ENCODE measurements around the gene ZNF496.
"Not testable (repeated sequence)": the region's sequence is repeated elsewhere in the genome, so short reads cannot be mapped to it uniquely, and the experiment has no call there.

The ZNF496 gene

DNA sequence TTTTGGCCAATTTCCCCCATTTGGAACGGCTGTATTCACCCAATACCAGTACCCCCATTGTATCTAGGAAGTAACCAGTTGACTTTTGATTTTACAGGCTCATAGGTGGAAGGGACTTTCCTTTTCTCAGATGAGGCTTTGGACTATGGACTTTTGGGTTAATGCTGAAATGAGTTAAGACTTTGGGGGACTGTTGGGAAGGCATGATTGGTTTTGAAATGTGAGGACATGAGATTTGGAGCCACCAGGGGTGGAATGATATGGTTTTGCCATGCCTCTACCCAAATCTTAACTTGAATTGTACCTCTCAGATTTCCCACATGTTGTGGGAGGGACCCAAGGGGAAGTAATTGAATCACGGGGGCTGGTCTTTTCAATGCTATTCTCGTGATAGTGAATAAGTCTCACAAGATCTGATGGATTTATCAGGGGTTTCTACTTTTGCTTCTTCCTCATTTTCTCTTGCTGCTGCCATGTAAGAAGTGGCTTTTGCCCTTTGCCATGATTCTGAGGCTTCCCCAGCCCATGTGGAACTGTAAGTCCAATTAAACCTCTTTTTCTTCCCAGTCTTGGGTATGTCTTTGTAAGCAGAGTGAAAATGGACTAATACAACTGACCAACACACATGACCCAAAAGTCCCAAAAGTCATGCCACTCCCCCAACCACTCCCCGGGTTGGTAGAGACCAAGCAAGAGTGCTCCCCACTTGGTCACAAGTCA is 35.4 kb upstream of the ZNF496 start:
- Histone ChIP-seq H3K9ac (ENCODE audit: low read length) (no peak overlapping the region), H3K4me3 (ENCODE audit: low read length) (no peak overlapping the region), H3K9me3 (ENCODE audit: control insufficient read depth, low read length) (no peaks in the 10 kb centered on the region), H3K27me3 (ENCODE audit: control insufficient read depth, insufficient read depth, low read length) (no peaks in the 10 kb centered on the region), H3K4me1 (ENCODE audit: control insufficient read depth, insufficient read depth, low read length) (no peaks in the 10 kb centered on the region), H3K36me3 (ENCODE audit: control insufficient read depth, insufficient read depth, low read length) (no peaks in the 10 kb centered on the region)

DNA sequence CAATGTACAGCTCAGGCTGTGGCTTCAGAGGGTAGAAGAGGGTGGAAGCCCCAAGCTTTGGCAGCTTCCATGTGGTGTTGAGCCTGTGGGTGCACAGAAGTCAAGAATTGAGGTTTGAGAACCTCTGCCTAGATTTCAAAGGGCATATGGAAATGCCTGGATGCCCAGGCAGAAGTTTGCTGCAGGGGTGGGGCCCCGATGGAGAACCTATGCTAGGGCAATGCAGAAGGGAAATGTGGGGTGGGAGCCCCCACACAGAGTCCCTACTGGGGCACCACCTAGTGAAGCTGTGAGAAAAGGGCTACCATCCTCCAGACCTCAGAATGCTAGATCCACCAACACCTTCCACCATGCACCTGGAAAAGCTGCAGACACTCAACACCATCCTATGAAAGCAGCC is 34.7 kb upstream of the ZNF496 start:
- not testable (repeated sequence) for H3K4me3 ChIP-seq (ENCODE audit: low read length); H3K36me3 ChIP-seq (ENCODE audit: control insufficient read depth, insufficient read depth, low read length); H3K4me1 ChIP-seq (ENCODE audit: control insufficient read depth, insufficient read depth, low read length); H3K9me3 ChIP-seq (ENCODE audit: control insufficient read depth, low read length); H3K9ac ChIP-seq (ENCODE audit: low read length); H3K27me3 ChIP-seq (ENCODE audit: control insufficient read depth, insufficient read depth, low read length)

DNA sequence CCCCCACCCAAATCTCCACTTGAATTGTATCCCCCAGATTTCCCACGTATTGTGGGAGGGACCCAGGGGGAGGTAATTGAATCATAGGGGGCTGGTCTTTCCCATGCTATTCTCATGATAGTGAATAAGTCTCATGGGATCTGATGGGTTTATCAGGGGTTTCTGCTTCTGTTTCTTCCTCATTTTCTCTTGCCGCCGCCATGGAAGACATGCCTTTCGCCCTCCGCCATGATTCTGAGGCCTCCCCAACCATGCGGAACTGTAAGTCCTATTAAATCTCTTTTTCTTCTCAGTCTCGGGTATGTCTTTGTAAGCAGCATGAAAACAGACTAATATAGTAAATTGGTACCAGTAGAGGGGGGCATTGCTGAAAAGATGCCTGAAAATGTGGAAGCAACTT is 33.4 kb upstream of the ZNF496 start:
- no peaks in the 10 kb centered on the region for H3K4me1 ChIP-seq (ENCODE audit: control insufficient read depth, insufficient read depth, low read length)
- H3K9ac ChIP-seq (ENCODE audit: low read length), result no peak overlapping the region
- H3K4me3 ChIP-seq (ENCODE audit: low read length), result no peak overlapping the region
- H3K36me3 ChIP-seq (ENCODE audit: control insufficient read depth, insufficient read depth, low read length), result no peaks in the 10 kb centered on the region
- no peaks in the 10 kb centered on the region for H3K27me3 ChIP-seq (ENCODE audit: control insufficient read depth, insufficient read depth, low read length)
- no peaks in the 10 kb centered on the region for H3K9me3 ChIP-seq (ENCODE audit: control insufficient read depth, low read length)

DNA sequence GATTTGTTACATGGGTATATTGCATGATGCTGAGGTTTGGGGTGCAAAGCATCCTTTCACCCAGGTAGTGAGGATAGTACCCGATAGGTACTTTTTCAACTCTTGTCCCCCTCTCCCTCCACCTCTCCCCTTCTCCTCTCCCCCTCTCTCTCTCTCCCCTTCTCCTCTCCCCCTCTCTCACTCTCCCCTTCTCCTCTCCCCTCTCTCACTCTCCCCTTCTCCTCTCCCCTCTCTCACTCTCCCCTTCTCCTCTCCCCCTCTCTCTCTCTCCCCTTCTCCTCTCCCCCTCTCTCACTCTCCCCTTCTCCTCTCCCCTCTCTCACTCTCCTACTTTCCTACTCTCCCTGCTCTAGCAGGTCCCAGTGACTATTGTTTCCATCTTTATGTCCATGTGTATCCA is 31.3 kb upstream of the ZNF496 start:
- H3K9ac ChIP-seq (ENCODE audit: low read length); H3K27me3 ChIP-seq (ENCODE audit: control insufficient read depth, insufficient read depth, low read length); H3K36me3 ChIP-seq (ENCODE audit: control insufficient read depth, insufficient read depth, low read length); H3K4me3 ChIP-seq (ENCODE audit: low read length); H3K9me3 ChIP-seq (ENCODE audit: control insufficient read depth, low read length); H3K4me1 ChIP-seq (ENCODE audit: control insufficient read depth, insufficient read depth, low read length): not testable (repeated sequence)

DNA sequence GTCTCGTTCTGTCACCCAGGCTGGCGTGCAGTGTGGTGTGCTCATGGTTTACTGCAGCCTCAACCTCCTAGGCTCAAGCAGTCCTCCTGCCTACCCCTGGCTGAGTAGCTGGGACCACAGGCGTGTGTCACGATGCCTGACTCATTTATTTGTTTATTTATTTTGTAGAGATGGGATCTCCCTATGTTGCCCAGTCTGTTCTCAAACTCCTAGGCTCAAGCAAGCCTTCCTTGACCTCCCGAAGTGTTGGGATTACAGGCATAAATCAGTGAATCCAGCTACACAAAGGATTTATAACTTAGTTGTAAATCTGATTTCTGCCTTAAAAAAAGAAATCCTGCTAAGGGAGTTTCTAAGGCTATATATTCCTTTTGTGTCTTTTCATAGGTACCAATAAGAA is 30.5 kb upstream of the ZNF496 start:
- peaks cover 6% of the 10 kb centered on the region for H3K27me3 ChIP-seq (ENCODE audit: control insufficient read depth, insufficient read depth, low read length)
- H3K36me3 ChIP-seq (ENCODE audit: control insufficient read depth, insufficient read depth, low read length), result no peaks in the 10 kb centered on the region
- H3K4me3 ChIP-seq (ENCODE audit: low read length), result no peak overlapping the region
- H3K9me3 ChIP-seq (ENCODE audit: control insufficient read depth, low read length), result no peaks in the 10 kb centered on the region
- no peak overlapping the region for H3K9ac ChIP-seq (ENCODE audit: low read length)
- no peaks in the 10 kb centered on the region for H3K4me1 ChIP-seq (ENCODE audit: control insufficient read depth, insufficient read depth, low read length)

DNA sequence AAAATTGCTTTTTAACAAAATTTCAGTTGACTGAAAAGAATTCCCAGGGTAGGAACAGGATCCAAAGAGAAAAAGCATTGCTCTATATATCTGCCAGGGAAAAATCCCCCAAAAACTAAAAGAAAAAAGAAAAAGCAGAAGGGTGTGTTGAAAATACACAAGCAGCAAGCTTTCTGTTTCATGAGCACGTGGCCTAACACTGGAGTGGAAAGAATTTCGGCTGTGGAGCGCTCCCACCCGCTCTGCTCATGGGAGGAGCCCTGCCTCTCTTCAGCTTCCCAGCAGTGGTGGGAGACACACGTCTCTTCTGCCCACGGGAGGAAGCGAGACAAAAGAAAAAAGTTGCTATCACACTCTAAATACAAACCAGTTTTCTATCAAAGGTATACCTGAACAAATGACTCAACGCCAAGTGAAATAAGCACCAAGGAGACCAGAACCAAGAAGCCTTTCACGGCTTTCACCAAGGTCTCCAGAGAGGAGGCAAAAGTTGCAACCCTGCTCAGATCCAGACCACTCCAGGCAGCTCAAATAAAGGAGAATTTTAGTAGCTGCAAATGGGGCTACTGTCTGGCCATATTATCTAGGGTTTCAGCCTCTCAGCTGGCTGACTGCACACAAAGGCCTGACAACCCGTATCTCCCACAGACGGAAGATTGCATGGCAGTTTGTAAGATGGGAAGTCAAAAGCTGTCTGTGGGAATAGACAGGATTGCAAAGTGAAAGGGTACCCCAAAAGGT is 29.5 kb upstream of the ZNF496 start:
- Histone ChIP-seq H3K4me1 (ENCODE audit: control insufficient read depth, insufficient read depth, low read length) (no peaks in the 10 kb centered on the region), H3K9me3 (ENCODE audit: control insufficient read depth, low read length) (no peaks in the 10 kb centered on the region), H3K9ac (ENCODE audit: low read length) (no peak overlapping the region), H3K27me3 (ENCODE audit: control insufficient read depth, insufficient read depth, low read length) (peaks cover 8% of the 10 kb centered on the region), H3K4me3 (ENCODE audit: low read length) (no peak overlapping the region), H3K36me3 (ENCODE audit: control insufficient read depth, insufficient read depth, low read length) (no peaks in the 10 kb centered on the region)

DNA sequence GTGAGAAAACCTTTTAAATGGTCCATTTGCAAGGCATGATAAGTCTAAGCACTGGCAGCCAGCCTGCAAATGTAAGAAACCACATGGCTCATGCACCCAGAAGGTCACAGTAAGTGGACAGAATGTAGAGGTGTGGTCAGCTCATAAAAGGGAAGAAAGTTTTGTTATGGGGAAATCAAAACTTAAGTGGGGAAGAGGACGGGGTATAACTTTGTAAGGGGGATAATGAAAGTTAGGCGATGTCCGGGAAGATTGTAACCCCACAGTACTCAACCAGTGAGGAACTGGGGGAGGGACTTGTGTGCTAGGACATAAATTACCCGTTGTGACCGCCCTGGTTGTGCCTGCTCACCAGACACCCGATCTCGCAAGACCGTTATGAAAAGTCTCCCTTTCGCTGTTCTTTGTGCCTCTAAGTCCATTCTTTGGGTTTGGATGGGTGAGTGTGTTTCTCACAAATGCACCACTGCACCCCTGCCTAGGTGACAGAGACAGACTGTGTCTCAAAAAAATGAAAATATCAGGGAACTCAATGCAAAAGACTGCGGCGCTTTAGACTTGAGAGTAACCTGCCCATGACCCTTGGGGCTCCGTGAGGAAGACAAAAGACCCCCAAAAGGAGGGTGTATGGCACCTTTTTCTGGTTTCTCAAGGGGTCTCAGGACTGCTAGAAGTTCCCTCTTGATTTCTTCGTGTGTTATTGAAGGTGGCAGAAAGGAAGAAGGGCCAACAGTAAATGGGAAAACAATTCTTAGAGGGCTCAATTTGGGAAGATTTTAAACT is 28.6 kb upstream of the ZNF496 start:
- H3K9ac ChIP-seq (ENCODE audit: low read length), result no peak overlapping the region
- H3K4me1 ChIP-seq (ENCODE audit: control insufficient read depth, insufficient read depth, low read length), result no peaks in the 10 kb centered on the region
- H3K4me3 ChIP-seq (ENCODE audit: low read length), result no peak overlapping the region
- peaks cover 8% of the 10 kb centered on the region for H3K27me3 ChIP-seq (ENCODE audit: control insufficient read depth, insufficient read depth, low read length)
- H3K36me3 ChIP-seq (ENCODE audit: control insufficient read depth, insufficient read depth, low read length), result no peaks in the 10 kb centered on the region
- no peaks in the 10 kb centered on the region for H3K9me3 ChIP-seq (ENCODE audit: control insufficient read depth, low read length)

DNA sequence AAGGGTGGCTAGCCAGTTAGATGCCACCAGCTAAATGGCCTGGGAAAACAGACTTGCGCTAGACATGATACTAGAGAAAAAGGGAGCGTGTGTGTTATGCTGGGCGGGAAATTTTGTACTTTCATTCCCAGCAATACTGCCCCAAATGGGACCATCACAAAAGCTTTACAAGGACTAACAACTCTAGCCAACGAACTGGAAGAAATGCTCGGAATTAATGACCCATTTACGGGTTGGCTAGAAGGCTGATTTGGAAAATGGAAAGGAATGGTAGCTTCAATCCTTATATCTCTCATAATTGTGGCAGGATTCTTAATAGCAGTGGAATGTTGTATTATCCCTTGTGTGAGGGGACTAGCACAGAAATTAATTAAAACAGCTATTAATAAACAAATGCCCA is 27.9 kb upstream of the ZNF496 start:
- no peaks in the 10 kb centered on the region for H3K4me1 ChIP-seq (ENCODE audit: control insufficient read depth, insufficient read depth, low read length)
- peaks cover 8% of the 10 kb centered on the region for H3K27me3 ChIP-seq (ENCODE audit: control insufficient read depth, insufficient read depth, low read length)
- no peaks in the 10 kb centered on the region for H3K36me3 ChIP-seq (ENCODE audit: control insufficient read depth, insufficient read depth, low read length)
- no peaks in the 10 kb centered on the region for H3K9me3 ChIP-seq (ENCODE audit: control insufficient read depth, low read length)
- no peak overlapping the region for H3K9ac ChIP-seq (ENCODE audit: low read length)
- H3K4me3 ChIP-seq (ENCODE audit: low read length), result no peak overlapping the region

DNA sequence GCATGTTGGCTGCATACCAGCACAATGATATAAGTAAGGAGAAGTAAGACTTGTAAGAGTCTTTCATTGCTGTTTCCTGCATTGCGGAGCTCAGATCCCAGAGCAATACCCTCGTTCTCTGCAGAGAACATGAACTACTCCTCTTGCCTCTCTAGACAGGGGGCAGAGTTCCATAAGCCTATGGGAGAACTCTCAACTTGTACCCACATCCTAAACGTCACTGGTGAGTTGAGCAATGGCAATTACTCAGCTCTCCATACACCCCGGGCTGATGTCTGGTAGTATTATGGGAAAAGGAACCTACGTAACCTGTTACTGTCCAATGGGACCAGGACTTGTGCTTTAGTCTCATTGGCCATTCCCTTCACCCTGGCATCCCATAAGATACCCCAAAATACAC is 27.3 kb upstream of the ZNF496 start:
- Histone ChIP-seq H3K9me3 (ENCODE audit: control insufficient read depth, low read length) (no peaks in the 10 kb centered on the region), H3K4me3 (ENCODE audit: low read length) (no peak overlapping the region), H3K36me3 (ENCODE audit: control insufficient read depth, insufficient read depth, low read length) (no peaks in the 10 kb centered on the region), H3K9ac (ENCODE audit: low read length) (no peak overlapping the region), H3K4me1 (ENCODE audit: control insufficient read depth, insufficient read depth, low read length) (no peaks in the 10 kb centered on the region), H3K27me3 (ENCODE audit: control insufficient read depth, insufficient read depth, low read length) (peaks cover 8% of the 10 kb centered on the region)

DNA sequence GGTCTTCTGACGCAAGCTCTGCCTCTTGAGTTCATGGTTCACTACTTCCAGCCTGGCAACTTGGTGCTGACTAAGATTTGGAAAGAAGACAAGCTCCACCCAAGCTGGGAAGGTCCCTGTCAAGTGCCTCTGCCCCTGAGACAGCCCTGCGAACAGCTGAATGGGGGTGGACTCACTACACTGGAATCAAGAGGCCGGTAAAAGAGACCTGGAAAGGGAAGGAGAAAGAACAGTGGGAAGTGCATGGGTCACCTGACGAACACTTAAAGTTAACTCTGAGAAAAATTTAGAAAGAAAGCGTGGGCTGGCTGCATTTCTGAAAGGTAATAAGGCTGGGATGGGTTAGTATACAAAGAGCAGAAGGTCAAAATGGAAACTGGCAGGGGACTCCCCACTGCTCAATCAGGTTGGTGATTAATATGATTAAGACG is 26.1 kb upstream of the ZNF496 start:
- peaks cover 8% of the 10 kb centered on the region for H3K27me3 ChIP-seq (ENCODE audit: control insufficient read depth, insufficient read depth, low read length)
- H3K36me3 ChIP-seq (ENCODE audit: control insufficient read depth, insufficient read depth, low read length), result no peaks in the 10 kb centered on the region
- no peaks in the 10 kb centered on the region for H3K4me1 ChIP-seq (ENCODE audit: control insufficient read depth, insufficient read depth, low read length)
- H3K9ac ChIP-seq (ENCODE audit: low read length), result no peak overlapping the region
- no peaks in the 10 kb centered on the region for H3K9me3 ChIP-seq (ENCODE audit: control insufficient read depth, low read length)
- no peak overlapping the region for H3K4me3 ChIP-seq (ENCODE audit: low read length)

DNA sequence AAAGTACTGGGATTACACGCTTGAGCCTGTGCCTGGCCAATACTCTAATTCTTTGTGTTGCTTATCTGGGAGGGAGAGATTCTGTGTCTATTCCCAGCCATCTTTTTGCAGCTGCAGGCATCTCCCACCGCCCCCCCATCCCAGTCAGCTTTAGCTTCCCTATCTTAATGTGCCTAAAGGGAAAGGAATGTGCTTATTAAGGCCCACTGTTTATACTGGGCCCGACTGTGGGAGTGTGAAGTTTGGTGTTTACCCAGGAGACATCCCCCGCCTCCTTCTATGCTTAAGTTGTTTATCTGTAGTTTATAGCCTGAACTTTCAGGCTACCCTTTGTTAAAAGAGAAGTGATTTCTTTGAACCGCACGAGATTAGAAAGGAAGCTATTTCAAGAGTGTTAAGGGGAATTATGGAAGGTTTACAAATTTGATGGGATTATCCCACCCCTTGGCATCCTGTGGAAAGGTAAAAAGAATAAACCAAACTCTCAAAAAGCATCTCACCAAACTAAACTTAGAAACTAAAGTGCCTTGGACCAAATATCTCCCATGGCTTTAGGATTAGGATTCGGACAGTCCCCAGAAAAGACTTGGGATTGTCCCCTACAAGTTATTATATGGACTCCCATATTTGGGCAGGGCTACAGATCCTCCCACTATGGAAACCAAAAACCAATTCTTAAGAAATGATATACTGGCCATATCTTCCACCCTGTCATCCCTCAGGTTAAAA is 25.5 kb upstream of the ZNF496 start:
- no peaks in the 10 kb centered on the region for H3K4me1 ChIP-seq (ENCODE audit: control insufficient read depth, insufficient read depth, low read length)
- H3K36me3 ChIP-seq (ENCODE audit: control insufficient read depth, insufficient read depth, low read length), result no peaks in the 10 kb centered on the region
- H3K4me3 ChIP-seq (ENCODE audit: low read length), result no peak overlapping the region

DNA sequence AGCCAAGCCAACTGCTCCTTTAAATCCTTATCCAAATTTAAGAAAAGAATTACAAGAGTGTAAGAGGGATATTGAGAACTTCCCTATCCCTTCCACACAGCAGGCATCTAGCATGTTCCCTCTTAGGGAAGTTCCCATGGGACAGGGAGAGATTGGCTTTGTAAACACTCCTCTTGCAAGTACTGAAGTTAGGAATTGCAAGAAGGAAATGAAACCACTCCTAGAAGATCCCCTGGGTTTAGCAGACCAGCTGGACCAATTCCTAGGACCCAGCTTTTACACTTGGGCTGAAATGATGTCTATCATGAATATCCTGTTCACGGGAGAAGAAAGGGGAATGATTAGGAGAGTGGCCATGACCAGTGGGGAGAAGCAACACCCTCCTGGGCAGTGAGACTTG is 23.5 kb upstream of the ZNF496 start:
- H3K9me3 ChIP-seq (ENCODE audit: control insufficient read depth, low read length), result not testable (repeated sequence)

More for the DNA sequence above, 25.5 kb upstream of the ZNF496 start:
- no peaks in the 10 kb centered on the region for H3K9me3 ChIP-seq (ENCODE audit: control insufficient read depth, low read length)
- H3K27me3 ChIP-seq (ENCODE audit: control insufficient read depth, insufficient read depth, low read length), result peaks cover 8% of the 10 kb centered on the region
- H3K9ac ChIP-seq (ENCODE audit: low read length), result no peak overlapping the region

More for the DNA sequence above, 23.5 kb upstream of the ZNF496 start:
- not testable (repeated sequence) for H3K27me3 ChIP-seq (ENCODE audit: control insufficient read depth, insufficient read depth, low read length); H3K4me3 ChIP-seq (ENCODE audit: low read length); H3K36me3 ChIP-seq (ENCODE audit: control insufficient read depth, insufficient read depth, low read length); H3K9ac ChIP-seq (ENCODE audit: low read length); H3K4me1 ChIP-seq (ENCODE audit: control insufficient read depth, insufficient read depth, low read length)
